GM21528 (cell line): ENCODE measurements around the gene SARDH.
"Not testable (repeated sequence)": the region's sequence is repeated elsewhere in the genome, so short reads cannot be mapped to it uniquely, and the experiment has no call there.

ENCODE experiments used
- ATAC-seq: cut with Tn5 transposase; IDR thresholded peaks from one replicate; pipeline ENCODE4 v1.9.1; 2021; ENCODE audit warnings: mild to moderate bottlenecking, moderate library complexity; ENCODE audit not compliant: unreplicated experiment, low FRiP score

The SARDH gene

GRCh38 chr9:133638076-133638475, 100.1 kb downstream of the SARDH start:
- no peak for ATAC-seq

- ATAC-seq = no peak
Measured at GRCh38 chr9:133637451-133638055, 100.6 kb downstream of the SARDH start.

GRCh38 chr9:133636902-133637301, 101.2 kb downstream of the SARDH start:
- ATAC-seq = no peak

- ATAC-seq = no peak
Measured at GRCh38 chr9:133635533-133636531, 102.3 kb downstream of the SARDH start, which contains the start of gene DBH. TSS of gene DBH (plus strand) at chr9:133636363. CDS start at chr9:133636372, 9 bp downstream.

GRCh38 chr9:133635098-133635497, 103.1 kb downstream of the SARDH start:
- no peak for ATAC-seq

GRCh38 chr9:133634081-133634691, 104.0 kb downstream of the SARDH start:
- ATAC-seq = no peak

GRCh38 chr9:133633681-133634080, 104.5 kb downstream of the SARDH start:
- no peak for ATAC-seq

- no peak for ATAC-seq
Measured at GRCh38 chr9:133632806-133633680, 105.1 kb downstream of the SARDH start.

GRCh38 chr9:133631111-133631510, 107.0 kb downstream of the SARDH start:
- ATAC-seq = no peak

- no peak for ATAC-seq
Measured at GRCh38 chr9:133629221-133630110, 108.7 kb downstream of the SARDH start.

- ATAC-seq = no peak
Measured at GRCh38 chr9:133628766-133629165, 109.4 kb downstream of the SARDH start.

GRCh38 chr9:133627341-133627740, 110.8 kb downstream of the SARDH start:
- no peak for ATAC-seq

GRCh38 chr9:133626008-133626407, 112.1 kb downstream of the SARDH start:
- ATAC-seq = not testable (repeated sequence)

GRCh38 chr9:133622555-133622954, 115.6 kb downstream of the SARDH start:
- no peak for ATAC-seq

GRCh38 chr9:133621725-133622267, 116.4 kb downstream of the SARDH start:
- no peak for ATAC-seq

- no peak for ATAC-seq
Measured at GRCh38 chr9:133619791-133620190, 118.4 kb downstream of the SARDH start.

- no peak for ATAC-seq
Measured at GRCh38 chr9:133618726-133619125, 119.4 kb downstream of the SARDH start.

GRCh38 chr9:133616643-133617405, 121.3 kb downstream of the SARDH start:
- no peak for ATAC-seq
